OCI-LY3 (cell line): ENCODE data around the gene GPX7.

Experiments
- EZH2phosphoT487 ChIP-seq: fragments of 200-600 bp; shearing (Covaris generic); IDR thresholded peaks from 2 replicates; pipeline ENCODE4 v1.6.1; 2018; ENCODE audit warnings: antibody characterized with exemption, mixed run types, low read depth
- TF ChIP-seq, protein P1 (sequence below): fragments of 200-600, 300-600 bp; sonication (generic); IDR thresholded peaks from 2 replicates; pipeline ENCODE4 v1.5.1; 2014; ENCODE audit warnings: antibody characterized with exemption, low read length, low read depth

- TF ChIP-seq, protein P1, sequence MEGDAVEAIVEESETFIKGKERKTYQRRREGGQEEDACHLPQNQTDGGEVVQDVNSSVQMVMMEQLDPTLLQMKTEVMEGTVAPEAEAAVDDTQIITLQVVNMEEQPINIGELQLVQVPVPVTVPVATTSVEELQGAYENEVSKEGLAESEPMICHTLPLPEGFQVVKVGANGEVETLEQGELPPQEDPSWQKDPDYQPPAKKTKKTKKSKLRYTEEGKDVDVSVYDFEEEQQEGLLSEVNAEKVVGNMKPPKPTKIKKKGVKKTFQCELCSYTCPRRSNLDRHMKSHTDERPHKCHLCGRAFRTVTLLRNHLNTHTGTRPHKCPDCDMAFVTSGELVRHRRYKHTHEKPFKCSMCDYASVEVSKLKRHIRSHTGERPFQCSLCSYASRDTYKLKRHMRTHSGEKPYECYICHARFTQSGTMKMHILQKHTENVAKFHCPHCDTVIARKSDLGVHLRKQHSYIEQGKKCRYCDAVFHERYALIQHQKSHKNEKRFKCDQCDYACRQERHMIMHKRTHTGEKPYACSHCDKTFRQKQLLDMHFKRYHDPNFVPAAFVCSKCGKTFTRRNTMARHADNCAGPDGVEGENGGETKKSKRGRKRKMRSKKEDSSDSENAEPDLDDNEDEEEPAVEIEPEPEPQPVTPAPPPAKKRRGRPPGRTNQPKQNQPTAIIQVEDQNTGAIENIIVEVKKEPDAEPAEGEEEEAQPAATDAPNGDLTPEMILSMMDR: no peak
- TF ChIP-seq EZH2phosphoT487: no peak
Measured at GRCh38 chr1:52599236-52599635, 2.9 kb upstream of the GPX7 start.
